GM23248 (cell line): ENCODE data around the gene CEBPZOS. TPM values are rescaled to one million over a fixed set of nuclear protein-coding genes. Genes with fewer than 3 reads are reported as not detected.

Experiments
- DNase-seq: peaks from one replicate; pipeline ENCODE4 v3.0.0-alpha.2; 2015
- H2AFZ ChIP-seq: fragments of 200-600 bp; sonication (generic); 2 replicates; pipeline ENCODE4 v1.6.1; 2016; ENCODE audit warnings: antibody characterized with exemption
- H3F3A ChIP-seq: fragments of 200-600 bp; sonication (generic); 2 replicates; pipeline ENCODE4 v1.6.1; 2016; ENCODE audit warnings: mild to moderate bottlenecking, antibody characterized with exemption, mixed run types; ENCODE audit not compliant: insufficient read depth
- H3K27ac ChIP-seq: fragments of 200-600 bp; sonication (generic); 2 replicates; pipeline ENCODE4 v1.5.1; 2016; ENCODE audit warnings: mild to moderate bottlenecking
- H3K27me3 ChIP-seq: fragments of 200-600 bp; sonication (generic); replicated peaks from 2 replicates; pipeline ENCODE4 v1.6.1; 2016; ENCODE audit warnings: mild to moderate bottlenecking; ENCODE audit not compliant: insufficient read depth
- H3K36me3 ChIP-seq: fragments of 200-600 bp; sonication (generic); 2 replicates; pipeline ENCODE4 v1.6.1; 2016; ENCODE audit warnings: low read depth, mild to moderate bottlenecking
- H3K4me1 ChIP-seq: fragments of 200-600 bp; sonication (generic); 2 replicates; pipeline ENCODE4 v1.6.1; 2016; ENCODE audit warnings: mild to moderate bottlenecking; ENCODE audit not compliant: insufficient read depth
- H3K4me2 ChIP-seq: fragments of 200-600 bp; sonication (generic); one replicate; pipeline ENCODE4 v1.6.1; 2016; ENCODE audit warnings: mild to moderate bottlenecking; ENCODE audit not compliant: unreplicated experiment
- H3K4me3 ChIP-seq: fragments of 200-600 bp; sonication (generic); 2 replicates; pipeline ENCODE4 v1.5.1; 2016; ENCODE audit warnings: mild to moderate bottlenecking
- H3K79me2 ChIP-seq: fragments of 200-600 bp; sonication (generic); 2 replicates; pipeline ENCODE4 v1.6.1; 2016; ENCODE audit warnings: mild to moderate bottlenecking; ENCODE audit not compliant: insufficient read depth
- H3K9ac ChIP-seq: fragments of 200-600 bp; sonication (generic); 2 replicates; pipeline ENCODE4 v1.6.1; 2016; ENCODE audit warnings: mild to moderate bottlenecking
- H3K9me2 ChIP-seq: fragments of 200-600 bp; sonication (generic); 2 replicates; pipeline ENCODE4 v1.6.1; 2016; ENCODE audit warnings: mixed run types, mild to moderate bottlenecking, moderate library complexity; ENCODE audit not compliant: insufficient read depth
- H3K9me3 ChIP-seq: fragments of 200-600 bp; sonication (generic); one replicate; pipeline ENCODE4 v1.6.1; 2017; ENCODE audit warnings: low read depth
- H4K20me1 ChIP-seq: fragments of 200-600 bp; sonication (generic); 2 replicates; pipeline ENCODE4 v1.6.0; 2016; ENCODE audit not compliant: insufficient read depth
- EZH2 ChIP-seq: fragments of 200-600 bp; sonication (generic); IDR thresholded peaks from 2 replicates; pipeline ENCODE4 v1.6.1; 2018; ENCODE audit warnings: antibody characterized with exemption, mild to moderate bottlenecking; ENCODE audit not compliant: insufficient read depth, poor library complexity, severe bottlenecking
- EZH2phosphoT487 ChIP-seq: fragments of 200-600 bp; sonication (generic); IDR thresholded peaks from 2 replicates; pipeline ENCODE4 v1.6.1; 2018; ENCODE audit warnings: antibody characterized with exemption, moderate library complexity, mild to moderate bottlenecking, low read depth; ENCODE audit not compliant: insufficient read depth
- WGBS, 2 experiments: methylation state at CpG; one replicate each; pipeline ENCODE4 v1.1.6; 2015 to 2017; ENCODE audit warnings: low lambda C conversion rate in 2 of 2, low coverage in 1 of 2; ENCODE audit errors: missing lambda C conversion rate in 2 of 2; 5-methylcytosine and 5-hydroxymethylcytosine counted together
- in situ Hi-C: fragments of 300-500 bp; cut with MboI; formaldehyde crosslinking; loops from 2 replicates; pipeline ENCODE4 v1.15.0; 2020
- polyA plus RNA-seq: library from polyadenylated mRNA; unstranded; fragments of >200 nt; fragmentation: Nextera tagmentation; extraction: Ambion mirVana; gene quantifications from 2 replicates; pipeline ENCODE4 v1.2.1, GENCODE V29; 2016
- total RNA-seq: library from RNA; depleted of rRNA; stranded (reverse); fragments of >200 nt; shearing (Covaris generic); gene quantifications from 2 replicates; pipeline ENCODE4 v1.2.3, GENCODE V29; 2014; rRNA removed

The CEBPZOS gene
- 13.2 and 19.0 TPM in 2 replicates for total RNA-seq
- polyA plus RNA-seq = 37.7 and 39.9 TPM in 2 replicates

- peak within 1 kb of the TSS; percentile 91 for H3K4me2 ChIP-seq
Measured at GRCh38 chr2:37196320-37197195, at the start of gene CEBPZOS. TSS of gene CEBPZOS (plus strand) at chr2:37196496. CDS start at chr2:37199705, 3,209 bp downstream.

GRCh38 chr2:37148325-37148724, 48.0 kb upstream of the CEBPZOS start:
- Histone ChIP-seq H2AFZ (no peak overlapping the region), H3K27me3 (no peaks in the 10 kb centered on the region), H3K4me1 (peaks cover 4% of the 10 kb centered on the region; the same call in 1 of the 2 replicates), H3K27ac (no peak overlapping the region), H3K9me3 (no peaks in the 10 kb centered on the region), H3K9me2 (no peaks in the 10 kb centered on the region), H3K36me3 (peaks cover 25% of the 10 kb centered on the region), H3K9ac (no peak overlapping the region), H3F3A (0 out of 2 replicates have a peak, but pooled peaks cover 6% of the 10 kb centered on the region), H3K4me2 (no peak overlapping the region), H3K4me3 (no peak overlapping the region), H4K20me1 (no peaks in the 10 kb centered on the region), H3K79me2 (peaks cover 54% of the 10 kb centered on the region)
- 91 to 92% methylated on average over 7 of the region's 7 CpGs for WGBS, 2 experiments
- in situ Hi-C loops = no loop called here
- DNase-seq = no peak
- TF ChIP-seq EZH2 (no peak), EZH2phosphoT487 (no peak)

More at GRCh38 chr2:37196320-37197195, at the start of gene CEBPZOS:
- peak within 1 kb of the TSS; percentile 97 for H2AFZ ChIP-seq
- H3K27ac ChIP-seq = peak within 1 kb of the TSS; percentile 75
- H3K9me2 ChIP-seq = no peaks in the 10 kb centered on the region
- 1 to 2% methylated on average over 53 to 72 of the region's 72 CpGs for WGBS, 2 experiments
- in situ Hi-C loops = no loop called here
- no peaks in the 10 kb centered on the region for H3K9me3 ChIP-seq
- H3F3A ChIP-seq = peaks cover 15% of the 10 kb centered on the region
- H3K36me3 ChIP-seq = peaks cover 10% of the 10 kb centered on the region
- no peaks in the 10 kb centered on the region for H4K20me1 ChIP-seq
- DNase-seq = peak; percentile 89
- H3K9ac ChIP-seq = peak within 1 kb of the TSS; percentile 84
- H3K4me3 ChIP-seq = peak within 1 kb of the TSS; percentile 81
- peaks cover 9% of the 10 kb centered on the region for H3K4me1 ChIP-seq
- TF ChIP-seq EZH2phosphoT487 (no peak), EZH2 (no peak)
- H3K79me2 ChIP-seq = peaks cover 48% of the 10 kb centered on the region
- H3K27me3 ChIP-seq = no peaks in the 10 kb centered on the region

- Histone ChIP-seq H3K79me2 (peaks cover 69% of the 10 kb centered on the region), H3K27ac (no peak overlapping the region), H3K9ac (no peak overlapping the region), H3K27me3 (no peaks in the 10 kb centered on the region), H3K4me1 (peaks cover 4% of the 10 kb centered on the region; the same call in 1 of the 2 replicates), H3K9me2 (no peaks in the 10 kb centered on the region), H3K9me3 (no peaks in the 10 kb centered on the region), H4K20me1 (no peaks in the 10 kb centered on the region), H3K36me3 (peaks cover 28% of the 10 kb centered on the region), H3K4me2 (no peak overlapping the region), H3F3A (0 out of 2 replicates have a peak, but pooled peaks cover 6% of the 10 kb centered on the region), H3K4me3 (no peak overlapping the region), H2AFZ (no peak overlapping the region)
- 57 to 66% methylated on average over 6 of the region's 6 CpGs for WGBS, 2 experiments
- in situ Hi-C loops = no loop called here
- DNase-seq = peak; percentile 12
- TF ChIP-seq EZH2phosphoT487 = no peak
- TF ChIP-seq EZH2 = no peak
Measured at GRCh38 chr2:37149626-37150322, 46.5 kb upstream of the CEBPZOS start.

- no peak overlapping the region for H3K27ac ChIP-seq
- H4K20me1 ChIP-seq = no peaks in the 10 kb centered on the region
- DNase-seq = no peak
- H3F3A ChIP-seq = 0 out of 2 replicates have a peak, but pooled peaks cover 6% of the 10 kb centered on the region
- no peak overlapping the region for H3K4me3 ChIP-seq
- no peak overlapping the region for H2AFZ ChIP-seq
- H3K36me3 ChIP-seq = peaks cover 7% of the 10 kb centered on the region
- H3K4me2 ChIP-seq = no peak overlapping the region
- WGBS, 2 experiments = 73 to 80% methylated on average over 5 of the region's 5 CpGs
- H3K27me3 ChIP-seq = no peaks in the 10 kb centered on the region
- no peaks in the 10 kb centered on the region for H3K9me2 ChIP-seq
- H3K4me1 ChIP-seq = peaks cover 4% of the 10 kb centered on the region; the same call in 1 of the 2 replicates
- TF ChIP-seq EZH2 = no peak
- TF ChIP-seq EZH2phosphoT487 = no peak
- in situ Hi-C loops = no loop called here
- H3K9ac ChIP-seq = no peak overlapping the region
- H3K9me3 ChIP-seq = no peaks in the 10 kb centered on the region
- peaks cover 83% of the 10 kb centered on the region for H3K79me2 ChIP-seq
Measured at GRCh38 chr2:37153224-37153623, 43.1 kb upstream of the CEBPZOS start.
